ENCODE measurements around the gene TMEM121B.

The TMEM121B gene

DNA sequence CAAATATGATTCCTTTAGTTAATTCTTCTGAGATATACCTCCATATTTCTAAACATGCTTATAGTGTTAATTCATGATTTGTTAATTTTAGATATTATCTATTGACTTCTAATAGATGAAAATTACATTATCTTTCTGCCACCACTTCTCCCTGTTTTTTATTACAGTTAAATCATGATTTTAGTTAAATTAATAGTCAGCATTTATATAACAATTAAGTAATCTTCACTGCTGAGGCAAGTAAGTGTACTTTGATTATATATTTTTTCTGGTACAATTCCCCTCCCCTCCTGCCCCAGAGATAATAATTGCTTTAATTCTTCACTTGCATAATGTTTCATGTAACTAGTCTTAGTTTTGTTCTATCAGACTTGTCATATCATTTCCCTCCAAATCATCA, 30.6 kb downstream of the TMEM121B start:
- H3K9me3 ChIP-seq (ENCODE audit: control insufficient read depth in 2 of 2, low read length in 2 of 2): no peaks in the 10 kb centered on the region
- H3K36me3 ChIP-seq (ENCODE audit: control insufficient read depth in 2 of 2, insufficient read depth in 2 of 2, low read length in 2 of 2): no peaks in the 10 kb centered on the region
- no peak overlapping the region for H3K27ac ChIP-seq (ENCODE audit: low read length)
- no peak overlapping the region for H3K9ac ChIP-seq (ENCODE audit: low read length in 2 of 2)
- H3K4me1 ChIP-seq (ENCODE audit: control insufficient read depth, insufficient read depth, low read length): peaks cover 9% of the 10 kb centered on the region
- peaks cover 4 to 12% of the 10 kb centered on the region in 2 donors for H3K27me3 ChIP-seq (ENCODE audit: control insufficient read depth in 1 of 2, insufficient read depth in 2 of 2, low read length in 2 of 2)
- H3K4me3 ChIP-seq (ENCODE audit: low read length in 2 of 2): no peak overlapping the region

DNA sequence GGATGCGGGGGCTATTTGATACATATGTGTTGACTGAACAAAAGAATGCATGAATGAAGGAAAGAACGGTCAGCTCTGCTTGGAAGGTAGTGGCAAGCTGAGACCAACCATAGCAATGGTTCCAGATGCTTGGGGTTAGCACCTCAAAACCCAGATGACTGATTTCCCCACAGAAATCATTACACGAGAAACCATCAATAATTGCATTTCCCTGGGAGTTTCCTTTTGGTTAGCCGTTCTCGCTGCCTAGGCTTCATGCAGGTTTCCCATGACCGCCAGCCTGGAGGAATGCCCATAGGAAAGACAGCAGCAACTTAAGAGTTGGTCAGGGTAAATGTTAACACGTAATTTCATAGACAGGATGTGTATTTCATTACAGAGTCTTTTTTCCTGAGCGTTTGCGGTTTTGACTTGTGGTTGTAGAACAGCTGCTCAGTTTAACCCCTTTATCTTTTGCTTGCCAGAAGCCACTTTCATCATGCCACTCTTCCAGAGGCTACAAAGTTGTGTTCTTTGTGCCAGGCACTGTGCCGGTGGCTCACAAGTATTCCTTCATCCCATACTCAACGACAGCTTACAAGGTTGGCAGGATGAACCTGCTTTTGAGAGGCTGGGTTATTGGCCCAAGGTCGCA, 33.5 kb downstream of the TMEM121B start:
- H3K4me3 ChIP-seq (ENCODE audit: low read length in 2 of 2): no peak overlapping the region
- H3K27ac ChIP-seq (ENCODE audit: low read length): no peak overlapping the region
- no peak overlapping the region for H3K9ac ChIP-seq (ENCODE audit: low read length in 2 of 2)
- peaks cover 8 to 31% of the 10 kb centered on the region in 2 donors for H3K27me3 ChIP-seq (ENCODE audit: control insufficient read depth in 1 of 2, insufficient read depth in 2 of 2, low read length in 2 of 2)
- peaks cover 22% of the 10 kb centered on the region for H3K4me1 ChIP-seq (ENCODE audit: control insufficient read depth, insufficient read depth, low read length)
- no peaks in the 10 kb centered on the region for H3K9me3 ChIP-seq (ENCODE audit: control insufficient read depth in 2 of 2, low read length in 2 of 2)
- H3K36me3 ChIP-seq (ENCODE audit: control insufficient read depth in 2 of 2, insufficient read depth in 2 of 2, low read length in 2 of 2): no peaks in the 10 kb centered on the region

DNA sequence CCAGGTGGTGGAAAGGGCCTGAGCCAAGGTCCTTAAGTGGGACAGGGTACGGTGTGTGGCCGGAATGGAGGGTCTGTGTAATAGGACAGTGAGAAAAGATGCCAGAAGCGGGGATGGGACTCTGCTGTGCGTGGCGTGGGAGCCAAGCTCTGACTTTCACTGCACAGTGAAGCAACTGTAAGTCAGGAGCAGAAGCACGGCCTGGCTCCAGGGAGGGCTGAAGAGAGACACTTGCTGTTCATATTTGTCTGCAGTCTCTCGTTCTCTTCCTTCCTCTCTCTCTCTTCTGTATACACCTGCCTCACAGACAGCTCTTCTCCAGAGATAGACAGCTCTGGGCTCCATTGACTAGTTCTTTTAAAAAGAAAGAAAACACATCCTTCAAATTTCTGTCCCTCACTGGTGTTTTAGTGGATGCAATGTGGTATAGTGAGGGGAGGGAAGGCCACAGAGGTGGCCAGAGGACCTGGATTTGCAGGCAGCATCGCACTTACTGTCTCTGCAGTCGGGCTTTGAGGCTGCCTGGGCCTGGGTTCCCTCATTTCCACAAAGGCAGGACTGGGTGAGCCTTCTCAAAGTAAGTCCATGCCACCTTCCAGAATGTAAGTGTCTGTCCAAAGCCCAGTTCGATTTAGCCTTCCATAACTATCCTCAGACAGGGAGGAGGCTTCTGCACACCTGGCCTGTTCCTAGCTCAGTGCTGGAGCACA, 34.2 kb downstream of the TMEM121B start:
- H3K9me3 ChIP-seq (ENCODE audit: control insufficient read depth in 2 of 2, low read length in 2 of 2): no peaks in the 10 kb centered on the region
- peaks cover 22% of the 10 kb centered on the region for H3K4me1 ChIP-seq (ENCODE audit: control insufficient read depth, insufficient read depth, low read length)
- H3K4me3 ChIP-seq (ENCODE audit: low read length in 2 of 2): peak overlapping the region in 1 of 2 donors; percentile 74
- H3K27me3 ChIP-seq (ENCODE audit: control insufficient read depth in 1 of 2, insufficient read depth in 2 of 2, low read length in 2 of 2): peaks cover 8 to 31% of the 10 kb centered on the region in 2 donors
- no peaks in the 10 kb centered on the region for H3K36me3 ChIP-seq (ENCODE audit: control insufficient read depth in 2 of 2, insufficient read depth in 2 of 2, low read length in 2 of 2)
- no peak overlapping the region for H3K27ac ChIP-seq (ENCODE audit: low read length)
- H3K9ac ChIP-seq (ENCODE audit: low read length in 2 of 2): no peak overlapping the region

DNA sequence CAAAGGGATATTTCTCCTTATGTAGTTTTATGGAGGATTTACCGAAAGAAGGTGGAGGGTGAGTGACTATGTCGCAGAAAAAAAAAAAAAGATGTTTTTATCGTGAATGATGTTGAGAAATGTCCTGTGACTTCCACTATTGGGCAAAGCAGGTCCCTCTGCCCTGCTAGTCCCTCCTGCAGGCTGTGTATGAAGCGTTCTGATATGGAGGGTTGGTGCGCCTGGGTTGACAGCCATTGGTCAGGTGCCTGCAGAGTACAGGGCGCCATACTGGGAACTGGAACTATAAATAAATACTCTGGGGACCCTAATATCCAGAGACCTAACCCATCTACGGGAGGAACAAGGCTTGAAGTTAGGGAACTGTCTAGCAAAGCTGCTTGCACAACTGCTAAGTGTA, 34.9 kb downstream of the TMEM121B start:
- no peaks in the 10 kb centered on the region for H3K36me3 ChIP-seq (ENCODE audit: control insufficient read depth in 2 of 2, insufficient read depth in 2 of 2, low read length in 2 of 2)
- peak overlapping the region; percentile 55 to 74 for H3K4me3 ChIP-seq (ENCODE audit: low read length in 2 of 2)
- H3K27me3 ChIP-seq (ENCODE audit: control insufficient read depth in 1 of 2, insufficient read depth in 2 of 2, low read length in 2 of 2): peaks cover 8 to 31% of the 10 kb centered on the region in 2 donors
- H3K9me3 ChIP-seq (ENCODE audit: control insufficient read depth in 2 of 2, low read length in 2 of 2): no peaks in the 10 kb centered on the region
- H3K27ac ChIP-seq (ENCODE audit: low read length): no peak overlapping the region
- no peak overlapping the region for H3K9ac ChIP-seq (ENCODE audit: low read length in 2 of 2)
- peaks cover 22% of the 10 kb centered on the region for H3K4me1 ChIP-seq (ENCODE audit: control insufficient read depth, insufficient read depth, low read length)

DNA sequence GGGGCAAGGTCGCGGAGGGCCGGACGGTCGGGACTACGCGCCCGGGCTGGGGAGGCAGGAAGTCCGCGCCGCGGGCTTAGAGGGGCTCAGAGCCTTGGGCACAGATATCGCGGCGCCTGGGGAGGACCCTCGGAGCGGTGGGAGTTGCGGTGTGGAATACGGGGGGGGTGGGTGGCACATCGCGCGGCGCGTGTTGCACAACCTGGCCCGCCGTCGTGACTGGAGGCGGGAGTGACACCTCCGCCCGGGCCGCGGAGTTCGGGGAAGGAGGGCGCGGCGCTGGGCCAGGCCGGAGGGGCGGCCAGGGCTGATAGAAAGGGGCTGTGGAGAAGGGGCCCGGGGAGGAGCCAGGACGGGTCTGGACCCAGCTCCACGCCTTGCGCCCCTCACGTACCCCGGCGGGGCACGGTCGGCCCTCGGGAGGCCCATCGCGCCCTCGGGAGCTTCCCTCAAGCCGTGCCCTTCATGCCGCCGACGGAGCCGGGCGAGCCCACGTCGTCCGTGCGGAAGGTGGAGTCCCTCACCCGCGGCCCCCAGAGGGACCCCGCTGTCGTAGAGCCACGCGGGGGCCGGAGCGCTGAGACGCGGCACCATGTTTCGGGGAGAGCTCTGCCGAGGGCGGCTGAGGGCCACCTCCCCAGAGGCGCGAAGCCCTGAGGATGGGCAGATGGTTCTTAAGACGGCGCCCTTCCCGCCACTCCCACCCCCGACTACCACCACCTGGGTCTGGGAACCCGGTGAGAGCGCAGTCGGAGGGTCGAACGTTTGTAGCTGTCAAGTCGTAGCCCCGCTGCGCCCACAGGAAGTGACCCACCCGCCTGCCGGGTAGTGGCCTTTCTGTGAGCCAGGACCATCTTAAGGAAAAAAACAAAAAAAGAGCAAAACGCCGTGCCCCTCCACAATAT, 35.6 kb downstream of the TMEM121B start:
- Histone ChIP-seq H3K9ac (ENCODE audit: low read length in 2 of 2) (peak overlapping the region; percentile 57 to 60), H3K27me3 (ENCODE audit: control insufficient read depth in 1 of 2, insufficient read depth in 2 of 2, low read length in 2 of 2) (peaks cover 8 to 31% of the 10 kb centered on the region in 2 donors), H3K4me1 (ENCODE audit: control insufficient read depth, insufficient read depth, low read length) (peaks cover 22% of the 10 kb centered on the region), H3K36me3 (ENCODE audit: control insufficient read depth in 2 of 2, insufficient read depth in 2 of 2, low read length in 2 of 2) (no peaks in the 10 kb centered on the region), H3K4me3 (ENCODE audit: low read length in 2 of 2) (peak overlapping the region; percentile 53 to 74), H3K27ac (ENCODE audit: low read length) (no peak overlapping the region), H3K9me3 (ENCODE audit: control insufficient read depth in 2 of 2, low read length in 2 of 2) (no peaks in the 10 kb centered on the region)

DNA sequence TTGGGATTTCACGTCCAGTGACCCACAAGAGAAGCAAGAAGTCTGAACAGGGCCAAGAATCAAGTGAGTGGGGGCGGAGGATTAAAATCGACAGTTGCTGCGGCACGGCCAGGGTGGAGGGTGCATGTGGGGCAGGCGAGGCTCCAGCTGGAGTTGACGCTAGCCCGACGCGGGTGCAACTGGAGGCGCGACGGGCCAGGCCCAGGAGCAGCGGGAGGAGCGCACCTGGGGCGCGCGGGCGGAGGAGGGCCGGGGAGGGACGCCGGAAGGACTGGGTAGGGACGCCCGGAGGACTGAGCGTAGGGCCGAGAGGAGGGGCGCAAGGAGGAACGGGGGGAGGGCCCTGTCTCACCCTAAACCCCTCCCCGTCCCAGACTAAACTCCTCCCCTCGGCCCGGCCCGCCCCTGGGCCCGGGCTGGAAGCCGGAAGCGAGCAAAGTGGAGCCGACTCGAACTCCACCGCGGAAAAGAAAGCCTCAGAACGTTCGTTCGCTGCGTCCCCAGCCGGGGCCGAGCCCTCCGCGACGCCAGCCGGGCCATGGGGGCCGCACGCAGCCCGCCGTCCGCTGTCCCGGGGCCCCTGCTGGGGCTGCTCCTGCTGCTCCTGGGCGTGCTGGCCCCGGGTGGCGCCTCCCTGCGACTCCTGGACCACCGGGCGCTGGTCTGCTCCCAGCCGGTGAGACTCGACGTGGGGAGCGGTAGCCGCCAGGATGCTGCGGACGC, 36.4 kb downstream of the TMEM121B start, which contains the start of gene IL17RA:
Gene IL17RA, plus strand, starts transcription at position 447 of the 723 bp plus-strand sequence. Its CDS starts 92 bp downstream, at position 539.
- no peaks in the 10 kb centered on the region for H3K36me3 ChIP-seq (ENCODE audit: control insufficient read depth in 2 of 2, insufficient read depth in 2 of 2, low read length in 2 of 2)
- peaks cover 8 to 31% of the 10 kb centered on the region in 2 donors for H3K27me3 ChIP-seq (ENCODE audit: control insufficient read depth in 1 of 2, insufficient read depth in 2 of 2, low read length in 2 of 2)
- no peak within 1 kb of the TSS for H3K27ac ChIP-seq (ENCODE audit: low read length)
- H3K4me3 ChIP-seq (ENCODE audit: low read length in 2 of 2): peak within 1 kb of the TSS; percentile 53 to 74
- no peaks in the 10 kb centered on the region for H3K9me3 ChIP-seq (ENCODE audit: control insufficient read depth in 2 of 2, low read length in 2 of 2)
- peaks cover 22% of the 10 kb centered on the region for H3K4me1 ChIP-seq (ENCODE audit: control insufficient read depth, insufficient read depth, low read length)
- peak within 1 kb of the TSS; percentile 57 to 60 for H3K9ac ChIP-seq (ENCODE audit: low read length in 2 of 2)

DNA sequence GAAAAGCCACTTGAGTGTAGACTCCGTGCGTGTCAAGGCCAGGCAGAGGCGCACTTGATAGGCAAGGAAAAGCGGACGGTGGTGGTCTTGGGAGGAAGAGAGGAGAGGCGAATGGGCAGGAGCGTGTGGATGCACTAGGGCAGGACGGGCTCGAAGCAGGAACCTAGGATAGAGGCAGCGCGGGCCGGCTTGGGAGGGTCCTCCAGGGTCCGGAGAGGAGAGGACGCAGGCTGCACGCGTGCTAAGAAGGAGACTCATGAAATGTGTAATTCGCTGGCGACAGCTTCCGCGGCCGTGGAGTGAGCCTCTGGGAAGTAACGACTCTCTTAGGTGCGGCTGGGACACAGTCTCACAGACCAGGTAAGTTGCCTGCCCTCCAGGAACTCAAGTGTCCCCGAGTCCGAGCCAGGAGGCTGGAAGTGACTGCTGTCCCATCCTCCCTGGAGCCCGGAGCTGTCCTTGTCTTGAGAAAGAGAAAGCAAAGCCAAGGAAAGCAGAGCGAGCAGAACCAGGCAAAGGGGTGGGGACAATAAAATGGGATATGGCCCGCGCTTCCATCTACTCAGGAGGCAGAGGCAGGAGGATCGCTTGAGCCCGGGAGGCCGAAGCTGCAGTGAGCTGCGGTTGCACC, 37.2 kb downstream of the TMEM121B start:
- H3K9ac ChIP-seq (ENCODE audit: low read length in 2 of 2): no peak overlapping the region
- peak overlapping the region in 1 of 2 donors; percentile 74 for H3K4me3 ChIP-seq (ENCODE audit: low read length in 2 of 2)

DNA sequence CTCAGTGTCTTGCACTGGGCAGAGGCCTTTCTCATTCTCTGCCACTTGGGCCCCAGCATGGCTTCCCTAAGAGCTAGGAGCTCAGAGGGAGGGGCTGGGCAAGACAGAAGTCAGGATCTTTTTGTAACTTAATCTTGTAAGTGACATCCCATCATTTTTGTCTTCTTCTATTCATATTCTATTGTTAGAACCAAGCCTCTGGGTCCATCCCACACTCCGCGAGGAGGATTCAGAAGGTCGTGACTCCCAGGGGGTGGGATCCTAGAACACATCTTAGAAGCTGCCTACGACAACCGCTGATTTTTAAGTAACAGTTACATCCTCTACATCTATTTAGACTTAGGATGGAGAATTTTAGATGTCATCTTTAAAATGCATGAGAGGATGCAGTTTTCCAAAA, 37.9 kb downstream of the TMEM121B start:
- Histone ChIP-seq H3K4me3 (ENCODE audit: low read length in 2 of 2) (no peak overlapping the region), H3K9me3 (ENCODE audit: control insufficient read depth in 2 of 2, low read length in 2 of 2) (no peaks in the 10 kb centered on the region), H3K27ac (ENCODE audit: low read length) (no peak overlapping the region), H3K27me3 (ENCODE audit: control insufficient read depth in 1 of 2, insufficient read depth in 2 of 2, low read length in 2 of 2) (peaks cover 8 to 31% of the 10 kb centered on the region in 2 donors), H3K4me1 (ENCODE audit: control insufficient read depth, insufficient read depth, low read length) (peaks cover 22% of the 10 kb centered on the region), H3K9ac (ENCODE audit: low read length in 2 of 2) (no peak overlapping the region), H3K36me3 (ENCODE audit: control insufficient read depth in 2 of 2, insufficient read depth in 2 of 2, low read length in 2 of 2) (no peaks in the 10 kb centered on the region)

More for the DNA sequence above, 37.2 kb downstream of the TMEM121B start:
- no peaks in the 10 kb centered on the region for H3K9me3 ChIP-seq (ENCODE audit: control insufficient read depth in 2 of 2, low read length in 2 of 2)
- H3K27me3 ChIP-seq (ENCODE audit: control insufficient read depth in 1 of 2, insufficient read depth in 2 of 2, low read length in 2 of 2): peaks cover 8 to 31% of the 10 kb centered on the region in 2 donors
- H3K27ac ChIP-seq (ENCODE audit: low read length): no peak overlapping the region
- H3K36me3 ChIP-seq (ENCODE audit: control insufficient read depth in 2 of 2, insufficient read depth in 2 of 2, low read length in 2 of 2): no peaks in the 10 kb centered on the region
- peaks cover 22% of the 10 kb centered on the region for H3K4me1 ChIP-seq (ENCODE audit: control insufficient read depth, insufficient read depth, low read length)

DNA sequence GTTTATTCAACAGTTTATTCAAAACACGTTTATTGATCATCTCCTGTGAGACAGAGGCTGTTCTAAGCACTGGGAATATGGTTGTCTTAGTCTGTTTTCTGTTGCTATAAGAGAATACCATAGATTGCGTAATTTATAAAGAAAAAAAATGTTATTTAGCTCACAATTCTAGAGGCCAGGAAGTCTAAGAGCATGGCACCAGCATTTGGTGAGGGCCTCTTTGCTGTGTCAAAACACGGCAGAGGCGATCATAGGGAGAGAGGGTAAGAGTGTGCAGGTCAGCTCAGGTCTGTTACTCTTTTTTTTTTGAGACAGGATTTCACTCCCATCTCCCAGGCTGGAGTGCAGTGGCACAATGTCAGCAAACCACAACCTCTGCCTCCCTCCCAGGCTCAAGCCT, 41.6 kb downstream of the TMEM121B start:
- H3K36me3 ChIP-seq (ENCODE audit: control insufficient read depth in 2 of 2, insufficient read depth in 2 of 2, low read length in 2 of 2): no peaks in the 10 kb centered on the region
- H3K27ac ChIP-seq (ENCODE audit: low read length): no peak overlapping the region
- H3K9ac ChIP-seq (ENCODE audit: low read length in 2 of 2): no peak overlapping the region
- H3K9me3 ChIP-seq (ENCODE audit: control insufficient read depth in 2 of 2, low read length in 2 of 2): no peaks in the 10 kb centered on the region
- H3K27me3 ChIP-seq (ENCODE audit: control insufficient read depth in 1 of 2, insufficient read depth in 2 of 2, low read length in 2 of 2): peaks cover 5 to 9% of the 10 kb centered on the region in 2 donors
- no peak overlapping the region for H3K4me3 ChIP-seq (ENCODE audit: low read length in 2 of 2)
- peaks cover 6% of the 10 kb centered on the region for H3K4me1 ChIP-seq (ENCODE audit: control insufficient read depth, insufficient read depth, low read length)

Data from stomach smooth muscle (tissue), 2 donors.